Activated T-helper 1 cell treated with anti-CD3 and anti-CD28 coated beads, Interleukin-12 subunit alpha, Interleukin-12 subunit beta, Interleukin-2, Interleukin-4 antibody, amounts not matched to agents 30 ng/mL and 10 ng/mL and 1 ng/mL, durations not matched to agents 14 hours and 24 hours and 36 hours (primary cell): ENCODE data around the gene EIF2D. TPM values are rescaled to one million over a fixed set of nuclear protein-coding genes. Genes with fewer than 3 reads are reported as not detected.

Experiments
- total RNA-seq: library from RNA; stranded (reverse); gene quantifications from 2 replicates; pipeline ENCODE4 v1.2.3, GENCODE V29; 2022

Gene EIF2D
- total RNA-seq, 1 donor from 2014 or later = 101 TPM

Other genes with a start within 250 kb of the EIF2D start
- 59.8 and 64.9 TPM in 2 replicates for gene IKBKE, start 142.0 kb downstream of the EIF2D start, total RNA-seq
- gene RASSF5, start 104.9 kb downstream of the EIF2D start, total RNA-seq = 220 and 221 TPM in 2 replicates
- gene DYRK3, start 23.1 kb upstream of the EIF2D start, total RNA-seq = 22.1 and 23.3 TPM in 2 replicates
- gene MAPKAPK2, start 72.4 kb upstream of the EIF2D start, total RNA-seq = 117 and 120 TPM in 2 replicates
- gene IL19, start 158.3 kb upstream of the EIF2D start, total RNA-seq = not detected in 2 replicates
- 4.4 and 5.0 TPM in 2 replicates for gene IL10, start 160.0 kb upstream of the EIF2D start, total RNA-seq